Measurements from ENCODE around the gene RPL18A.

RPL18A gene

GRCh38 chr19:17841810-17842662, 17.7 kb upstream of the RPL18A start:
- DNase-seq: no peak

DNA sequence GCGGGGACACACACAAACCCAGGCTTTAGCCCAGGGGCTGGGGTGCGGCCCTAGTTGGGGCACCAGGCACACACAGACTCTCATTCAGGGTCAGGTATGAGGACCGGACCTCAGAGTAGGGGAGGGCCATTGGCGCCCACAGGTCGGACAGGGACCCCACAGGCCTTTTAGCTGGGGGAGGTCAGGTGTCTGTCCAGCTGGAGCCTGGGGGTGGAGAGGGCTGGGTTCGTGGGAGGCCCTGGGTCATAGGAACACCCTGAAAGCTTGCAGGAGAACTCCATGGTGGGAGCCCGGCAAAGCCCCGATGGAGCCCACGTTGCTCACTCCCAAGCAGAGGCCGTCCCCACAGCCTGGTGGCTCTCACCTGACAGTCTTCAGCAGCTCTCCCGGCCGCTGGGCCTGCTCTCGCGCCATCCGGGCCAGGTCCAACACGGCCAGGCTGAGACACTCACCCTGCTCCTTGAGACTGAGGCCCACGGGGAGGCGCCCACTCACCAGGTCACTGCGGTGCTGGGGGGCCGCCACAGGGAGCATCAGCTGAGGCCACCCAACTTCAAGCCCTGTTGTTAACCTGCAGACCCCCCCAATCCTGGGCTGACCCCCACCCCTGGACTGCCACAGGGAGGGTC, 16.9 kb upstream of the RPL18A start:
- no peak for DNase-seq

DNA sequence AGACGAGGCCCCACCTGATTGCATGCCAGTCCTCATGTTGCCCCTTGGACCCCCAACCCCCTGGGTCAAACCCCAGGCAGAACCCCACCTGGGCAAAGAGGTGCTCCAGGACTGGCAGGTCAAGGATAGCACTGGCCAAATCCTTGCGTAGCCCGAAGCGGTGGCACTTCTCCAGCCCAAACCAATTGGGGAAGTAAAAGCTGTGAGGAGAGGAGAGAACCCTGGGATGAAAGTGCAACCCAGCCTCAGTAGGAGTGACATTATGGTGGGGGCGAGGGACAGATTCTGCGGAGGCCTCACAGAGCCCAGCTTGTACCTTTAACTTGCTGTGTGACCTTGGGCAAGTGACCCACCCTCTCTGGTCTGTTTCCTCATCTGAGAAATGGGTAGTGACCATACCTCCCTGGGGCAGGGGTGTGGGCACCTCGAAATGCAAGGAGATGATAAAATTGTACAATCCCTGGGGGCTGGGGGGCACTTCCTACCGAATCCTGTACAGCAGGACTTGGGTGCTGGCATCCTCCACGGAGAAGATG, 16.4 kb upstream of the RPL18A start:
- peak; percentile 46 for DNase-seq

- DNase-seq: no peak
Measured at GRCh38 chr19:17843908-17844490, 15.7 kb upstream of the RPL18A start.

DNA sequence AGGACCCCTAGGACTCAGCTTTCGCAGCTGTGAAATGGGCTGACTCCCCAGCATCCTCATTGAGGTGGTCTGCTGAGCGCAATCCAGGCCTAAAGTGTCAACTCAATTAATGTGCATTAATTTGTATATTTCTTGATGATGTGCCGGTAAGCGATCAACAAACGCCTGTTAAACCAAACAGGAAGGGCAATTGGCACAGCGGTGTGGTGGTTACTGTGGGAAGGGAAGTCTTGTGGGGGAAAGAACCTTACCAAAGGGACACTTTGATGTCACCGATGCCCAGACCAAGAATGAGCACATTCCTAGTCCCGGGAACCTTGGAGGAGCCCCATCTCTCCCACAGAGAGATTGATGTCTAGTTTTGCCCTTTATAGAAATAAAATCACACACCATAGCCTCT, 13.6 kb upstream of the RPL18A start:
- no peak for DNase-seq

- peak; percentile 69 for DNase-seq
Measured at GRCh38 chr19:17847538-17848366, 12.0 kb upstream of the RPL18A start, which contains the start of gene JAK3. JAK3 (minus strand) TSS chr19:17847982; CDS start chr19:17844417, 3,565 bp downstream.

DNA sequence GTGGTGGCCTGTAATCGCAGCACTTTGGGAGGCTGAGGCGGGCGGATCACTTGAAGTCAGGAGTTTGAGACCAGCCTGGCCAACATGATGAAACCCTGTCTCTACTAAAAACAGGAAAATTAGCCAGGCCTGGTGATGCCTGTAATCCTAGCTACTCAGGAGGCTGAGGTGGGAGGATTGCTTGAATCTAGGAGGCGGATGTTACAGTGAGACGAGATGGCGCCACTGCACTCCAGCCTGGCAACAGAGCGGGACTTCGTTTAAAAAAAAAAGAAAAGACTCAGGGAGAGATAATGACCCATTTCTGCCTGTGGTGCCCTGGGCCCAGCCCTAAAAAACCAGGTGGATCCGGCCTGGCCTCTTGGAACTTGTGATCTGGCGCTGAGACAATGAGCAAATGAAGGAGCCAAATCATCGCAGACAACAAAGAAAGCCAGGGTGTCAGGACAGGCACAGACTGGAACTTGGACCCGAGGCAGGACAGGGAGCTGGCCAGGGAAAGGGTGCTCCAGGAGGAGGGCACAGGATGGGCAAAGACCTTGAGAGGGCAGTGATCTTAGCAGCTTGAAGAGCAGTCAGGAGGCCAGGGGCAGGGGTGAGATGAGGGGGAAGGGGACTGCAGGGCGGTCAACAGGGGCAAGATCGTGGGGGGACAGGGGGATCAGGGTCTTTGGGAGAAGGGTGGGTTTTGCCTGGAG, 11.0 kb upstream of the RPL18A start:
- DNase-seq: no peak

GRCh38 chr19:17854061-17854460, 5.6 kb upstream of the RPL18A start:
- no peak for DNase-seq

GRCh38 chr19:17855280-17856152, 4.2 kb upstream of the RPL18A start:
- peak; percentile 73 for DNase-seq

DNA sequence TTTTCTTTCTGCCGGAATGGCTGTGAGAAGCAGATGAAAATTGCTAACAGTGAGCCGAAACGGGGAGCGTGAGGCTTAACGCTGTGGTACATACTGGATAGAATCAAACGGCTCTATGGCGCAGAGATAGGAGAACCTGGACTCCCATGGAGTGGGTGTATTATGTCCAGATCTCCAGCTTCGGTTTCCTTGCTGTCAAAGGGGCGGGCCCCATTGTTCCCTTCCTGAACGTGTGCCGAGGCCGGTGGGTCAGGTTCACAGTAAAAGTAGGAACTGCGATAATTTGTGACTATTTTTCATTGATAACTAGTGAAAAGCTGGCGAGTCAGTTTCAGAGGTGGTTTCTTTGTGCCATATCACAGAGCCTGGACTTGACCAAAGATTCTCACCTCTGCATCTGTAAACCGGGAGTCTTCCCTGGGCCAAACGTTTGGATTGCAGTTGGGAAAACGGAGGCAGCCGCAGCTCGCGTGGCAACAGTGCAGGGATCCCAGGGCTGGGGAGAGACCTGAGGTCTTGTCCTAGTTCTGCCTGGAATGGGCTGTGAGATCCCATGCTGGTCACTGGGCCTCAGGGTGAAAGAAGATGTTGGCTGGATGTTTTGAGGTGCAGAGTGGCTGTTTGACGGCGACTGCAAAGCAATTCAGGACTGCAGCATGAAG, 752 bp downstream of the RPL18A start:
- DNase-seq: peak; percentile 56

DNA sequence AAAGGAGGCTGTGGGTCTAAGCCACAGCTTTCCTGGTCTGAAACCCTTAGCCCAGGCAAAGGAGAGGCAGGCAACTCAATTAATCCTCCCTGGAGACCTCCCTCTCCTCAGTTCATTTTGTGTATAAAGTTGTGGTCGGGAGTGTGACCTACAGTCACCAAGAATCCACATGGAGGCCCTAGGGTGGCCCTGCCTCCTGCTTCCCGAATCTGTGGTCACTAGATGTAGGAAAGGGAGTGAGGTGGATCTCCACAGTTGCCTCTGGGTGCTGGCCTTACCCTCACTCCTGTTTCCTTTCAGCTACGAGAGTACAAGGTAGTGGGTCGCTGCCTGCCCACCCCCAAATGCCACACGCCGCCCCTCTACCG, 1.3 kb downstream of the RPL18A start:
- DNase-seq: no peak

GRCh38 chr19:17861542-17862402, 2.1 kb downstream of the RPL18A start:
- no peak for DNase-seq

DNA sequence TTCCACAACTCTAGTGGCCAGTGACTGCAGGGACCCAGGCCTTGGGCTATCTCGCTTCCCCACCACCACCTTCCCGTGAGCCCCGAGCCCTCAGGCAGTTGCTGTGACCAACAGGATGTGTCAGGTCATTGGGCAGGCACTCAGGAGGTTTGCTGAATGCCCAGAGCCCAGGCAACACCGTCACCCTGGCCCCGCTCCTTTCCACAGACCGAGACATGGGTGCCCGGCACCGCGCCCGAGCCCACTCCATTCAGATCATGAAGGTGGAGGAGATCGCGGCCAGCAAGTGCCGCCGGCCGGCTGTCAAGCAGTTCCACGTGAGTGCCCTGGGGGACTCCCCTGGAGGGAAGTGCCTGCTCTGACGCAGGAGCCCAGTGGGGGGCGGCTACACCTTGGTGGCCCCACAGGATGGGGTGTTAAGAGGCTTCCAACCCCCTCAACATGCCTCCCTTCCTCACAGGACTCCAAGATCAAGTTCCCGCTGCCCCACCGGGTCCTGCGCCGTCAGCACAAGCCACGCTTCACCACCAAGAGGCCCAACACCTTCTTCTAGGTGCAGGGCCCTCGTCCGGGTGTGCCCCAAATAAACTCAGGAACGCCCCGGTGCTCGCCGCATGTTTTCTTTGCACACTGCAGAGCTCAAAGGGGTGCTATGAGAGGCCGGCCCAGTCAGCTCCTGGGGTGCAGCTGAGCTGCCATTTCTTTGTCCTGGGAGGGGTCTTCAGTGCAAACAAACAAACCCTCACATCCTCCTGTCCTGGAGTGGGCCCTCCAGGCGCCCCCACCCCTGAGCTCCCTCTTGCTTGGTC, 3.2 kb downstream of the RPL18A start:
- no peak for DNase-seq

DNA sequence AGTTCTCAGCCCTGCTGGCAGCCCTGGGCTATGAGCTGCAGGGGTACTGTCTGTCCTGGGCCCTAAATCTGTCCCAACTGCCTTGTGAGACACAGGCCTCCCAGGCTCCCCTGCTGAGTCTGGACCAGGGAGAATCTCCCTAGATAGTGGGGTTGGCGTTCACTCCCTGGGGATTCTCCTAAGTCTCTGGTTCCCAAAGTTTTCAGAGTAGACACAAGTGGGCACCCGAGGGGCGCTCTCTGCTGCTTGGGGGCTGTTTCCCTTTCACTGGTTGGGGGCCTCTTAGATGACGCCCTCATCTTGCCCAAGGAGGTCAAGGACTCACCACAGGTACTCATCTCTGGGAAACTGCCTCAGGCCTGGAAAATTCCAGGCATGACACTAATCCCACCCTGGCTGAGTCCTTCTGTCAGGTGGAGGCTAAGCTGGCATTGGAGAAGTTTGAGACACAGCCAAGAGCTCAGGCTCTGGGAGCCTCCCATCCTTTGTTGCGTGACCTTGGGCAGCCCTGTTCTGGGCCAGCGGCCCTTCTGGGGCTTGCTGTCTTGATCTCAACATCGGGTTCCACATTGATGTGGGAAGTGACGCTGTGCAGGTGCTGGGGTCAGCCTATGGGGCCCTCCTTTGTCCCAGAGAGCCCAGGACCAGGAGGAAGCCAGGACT, 3.9 kb downstream of the RPL18A start:
- DNase-seq: no peak

DNA sequence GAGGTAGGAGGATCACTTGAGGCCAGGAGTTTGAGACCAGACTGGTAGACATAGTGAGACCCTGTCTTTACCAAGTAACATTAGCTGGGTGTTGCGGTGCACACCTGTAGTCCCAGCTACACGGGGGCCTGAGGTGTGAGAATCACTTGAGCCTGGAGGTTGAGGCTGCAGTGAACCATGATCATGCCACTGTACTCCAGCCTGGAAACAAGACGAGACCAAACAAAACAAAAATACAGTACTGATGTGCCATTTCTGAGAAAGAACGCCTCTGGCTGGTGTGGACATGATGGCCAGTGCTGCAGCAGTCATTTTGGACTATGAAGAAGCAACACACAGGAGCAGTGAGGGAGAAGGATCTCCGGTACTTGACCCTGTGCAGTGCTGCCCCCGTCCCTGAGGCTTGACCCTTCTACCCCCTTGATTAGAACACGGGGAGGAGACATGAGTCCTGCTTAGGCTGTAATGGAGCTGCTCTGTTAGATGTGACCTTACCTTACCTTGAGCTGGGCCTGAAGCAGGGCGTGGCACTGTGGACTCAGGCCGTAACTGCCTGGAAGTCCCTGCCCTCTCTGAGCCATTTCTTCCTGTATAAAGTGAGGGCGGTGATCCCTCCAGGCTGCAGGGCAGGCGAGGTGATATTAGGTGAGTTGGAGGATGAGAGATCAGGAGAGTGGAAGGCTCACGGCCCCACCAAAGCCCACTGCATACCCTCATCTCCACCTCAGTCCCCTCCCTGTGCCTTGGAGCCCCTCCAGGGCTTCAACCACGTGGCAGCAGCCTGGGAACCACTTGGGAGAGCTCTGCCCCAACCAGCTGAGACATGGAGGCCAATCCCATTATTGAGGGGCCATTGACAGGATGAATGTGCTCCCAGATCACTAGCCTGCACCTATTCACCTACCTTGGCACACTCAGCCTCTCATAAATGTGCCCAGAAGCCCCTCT, 5.9 kb downstream of the RPL18A start:
- DNase-seq: no peak

- DNase-seq: no peak
Measured at GRCh38 chr19:17866312-17866963, 6.7 kb downstream of the RPL18A start.

Measured in inflammatory macrophage treated with lipopolysaccharide for 4 hours (primary cell).